Measurements from ENCODE around the gene MPDU1. TPM values are rescaled to one million over a fixed set of nuclear protein-coding genes. Genes with fewer than 3 reads are reported as not detected.

The MPDU1 gene
- polyA plus RNA-seq, 1 donor (not counting 4 experiments of a cell fraction or from before 2014, with no cell fraction given): 57.8 TPM

DNA sequence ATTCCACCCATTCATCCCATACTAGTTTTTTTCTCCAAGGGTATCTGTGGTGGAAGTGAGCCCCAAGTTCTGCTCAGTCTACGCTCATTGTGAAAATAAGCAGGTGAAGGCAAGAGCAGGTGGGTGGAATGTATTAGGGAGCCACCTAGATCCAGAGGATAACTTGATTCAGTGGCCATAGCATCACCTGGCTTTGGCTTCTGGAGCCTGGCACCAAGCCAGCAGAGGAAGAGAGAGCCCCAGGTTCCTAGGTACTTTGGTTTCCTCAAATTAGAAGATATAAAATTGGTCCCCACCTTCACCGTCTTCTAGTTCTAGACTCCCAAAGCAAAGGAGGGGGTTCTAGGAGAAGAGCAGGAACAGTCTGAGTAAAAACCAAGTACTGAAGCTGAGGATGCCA lies 27.0 kb downstream of the MPDU1 start:
- dilution Hi-C loops (cut with MboI; ENCODE audit: extremely low pct_ligation_motif_present, low sequenced_read_pairs): no loop called here
- FAIRE-seq: no peak

DNA sequence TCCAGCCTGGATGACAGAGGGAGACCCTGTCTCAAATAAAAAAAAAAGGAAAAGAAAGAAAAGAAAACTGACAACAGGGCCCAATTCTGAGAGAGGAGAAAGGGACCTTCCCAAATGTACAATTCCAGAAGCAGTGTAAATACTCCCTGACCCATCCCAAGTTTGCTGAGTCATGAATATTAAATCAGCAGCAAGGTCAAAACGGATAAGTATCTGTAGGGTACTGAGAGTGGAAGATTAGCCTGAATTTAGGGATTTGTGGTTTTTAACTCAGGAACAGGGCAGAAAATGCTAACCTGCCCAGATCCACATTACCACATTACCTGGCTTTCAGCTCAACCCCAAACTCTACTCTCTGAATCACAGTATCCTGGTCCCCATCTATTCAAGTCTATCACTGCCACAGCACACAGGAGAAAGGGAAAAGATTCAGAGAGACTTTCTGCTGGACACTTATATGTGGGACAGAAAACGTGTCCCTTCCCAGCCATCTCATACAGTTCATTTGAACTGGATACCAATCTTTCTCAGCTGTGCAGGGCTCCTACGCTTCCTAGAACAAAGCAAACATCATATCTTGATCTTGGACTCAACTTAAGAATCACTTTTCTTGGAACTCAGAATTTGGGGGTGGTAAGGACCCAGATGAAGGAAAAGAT lies 28.1 kb downstream of the MPDU1 start:
- no peak for FAIRE-seq
- no peaks in the 10 kb centered on the region for H3K9me3 ChIP-seq (ENCODE audit: control insufficient read depth, low read depth, low read length)
- H3K9ac ChIP-seq (ENCODE audit: control insufficient read depth, extremely low read depth, insufficient read depth, low read length): no peak overlapping the region
- no peak overlapping the region for H3K27ac ChIP-seq (ENCODE audit: control insufficient read depth, insufficient read depth, low read length)
- peaks cover 0 to 9% of the 10 kb centered on the region in 2 experiments for H3K36me3 ChIP-seq (ENCODE audit: control insufficient read depth in 2 of 2, extremely low read depth in 1 of 2, insufficient read depth in 2 of 2, low read length in 2 of 2)
- no peaks in the 10 kb centered on the region for H3K27me3 ChIP-seq (ENCODE audit: control insufficient read depth, extremely low read depth, insufficient read depth, low read length)
- H3K4me1 ChIP-seq (ENCODE audit: control insufficient read depth, extremely low read depth, insufficient read depth, low read length): peaks cover 20% of the 10 kb centered on the region
- H3K4me3 ChIP-seq (ENCODE audit: control insufficient read depth in 2 of 3, extremely low read depth in 1 of 3, insufficient read depth in 2 of 3, low read depth in 1 of 3, low read length in 3 of 3): peak overlapping the region in 2 of 3 experiments; percentile 2
- TF ChIP-seq, protein P1, sequence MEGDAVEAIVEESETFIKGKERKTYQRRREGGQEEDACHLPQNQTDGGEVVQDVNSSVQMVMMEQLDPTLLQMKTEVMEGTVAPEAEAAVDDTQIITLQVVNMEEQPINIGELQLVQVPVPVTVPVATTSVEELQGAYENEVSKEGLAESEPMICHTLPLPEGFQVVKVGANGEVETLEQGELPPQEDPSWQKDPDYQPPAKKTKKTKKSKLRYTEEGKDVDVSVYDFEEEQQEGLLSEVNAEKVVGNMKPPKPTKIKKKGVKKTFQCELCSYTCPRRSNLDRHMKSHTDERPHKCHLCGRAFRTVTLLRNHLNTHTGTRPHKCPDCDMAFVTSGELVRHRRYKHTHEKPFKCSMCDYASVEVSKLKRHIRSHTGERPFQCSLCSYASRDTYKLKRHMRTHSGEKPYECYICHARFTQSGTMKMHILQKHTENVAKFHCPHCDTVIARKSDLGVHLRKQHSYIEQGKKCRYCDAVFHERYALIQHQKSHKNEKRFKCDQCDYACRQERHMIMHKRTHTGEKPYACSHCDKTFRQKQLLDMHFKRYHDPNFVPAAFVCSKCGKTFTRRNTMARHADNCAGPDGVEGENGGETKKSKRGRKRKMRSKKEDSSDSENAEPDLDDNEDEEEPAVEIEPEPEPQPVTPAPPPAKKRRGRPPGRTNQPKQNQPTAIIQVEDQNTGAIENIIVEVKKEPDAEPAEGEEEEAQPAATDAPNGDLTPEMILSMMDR (optimal IDR thresholded peaks at IDR 0.05 in 1 of 3, IDR thresholded peaks at IDR 0.05 in 1 of 3, conservative IDR thresholded peaks at IDR 0.05 in 1 of 3; ENCODE audit: extremely low read depth in 1 of 3, insufficient read depth in 2 of 3, low read length in 3 of 3): no peak
- no peak for DNase-seq (ENCODE audit: low read depth, low spot score)
- H2AFZ ChIP-seq (ENCODE audit: control insufficient read depth, low read length): no peak overlapping the region
- peaks cover 3% of the 10 kb centered on the region for H4K20me1 ChIP-seq (ENCODE audit: control insufficient read depth, extremely low read depth, insufficient read depth, low read length)
- dilution Hi-C loops (cut with MboI; ENCODE audit: extremely low pct_ligation_motif_present, low sequenced_read_pairs): no loop called here
- H3K4me2 ChIP-seq (ENCODE audit: control insufficient read depth, extremely low read depth, insufficient read depth, low read depth, low read length): peak overlapping the region; percentile 4
- H3K79me2 ChIP-seq (ENCODE audit: control insufficient read depth, insufficient read depth, low read length): peaks cover 67% of the 10 kb centered on the region
- H3K9me1 ChIP-seq (ENCODE audit: control insufficient read depth, extremely low read depth, insufficient read depth, low read length): no peaks in the 10 kb centered on the region

More for the DNA sequence above, 27.0 kb downstream of the MPDU1 start:
- peaks cover 71% of the 10 kb centered on the region for H3K79me2 ChIP-seq (ENCODE audit: control insufficient read depth, insufficient read depth, low read length)
- no peak for DNase-seq (ENCODE audit: low read depth, low spot score)
- H2AFZ ChIP-seq (ENCODE audit: control insufficient read depth, low read length): no peak overlapping the region
- H3K4me2 ChIP-seq (ENCODE audit: control insufficient read depth, extremely low read depth, insufficient read depth, low read depth, low read length): no peak overlapping the region
- TF ChIP-seq EZH2 (IDR thresholded peaks at IDR 0.05; ENCODE audit: low read length): no peak
- TF ChIP-seq, protein P1 (optimal IDR thresholded peaks at IDR 0.05 in 1 of 3, IDR thresholded peaks at IDR 0.05 in 1 of 3, conservative IDR thresholded peaks at IDR 0.05 in 1 of 3; ENCODE audit: extremely low read depth in 1 of 3, insufficient read depth in 2 of 3, low read length in 3 of 3): no peak
- no peaks in the 10 kb centered on the region for H3K27me3 ChIP-seq (ENCODE audit: control insufficient read depth, extremely low read depth, insufficient read depth, low read length)
- H3K27ac ChIP-seq (ENCODE audit: control insufficient read depth, insufficient read depth, low read length): no peak overlapping the region
- no peak overlapping the region for H3K4me3 ChIP-seq (ENCODE audit: control insufficient read depth in 2 of 3, extremely low read depth in 1 of 3, insufficient read depth in 2 of 3, low read depth in 1 of 3, low read length in 3 of 3)
- H3K9ac ChIP-seq (ENCODE audit: control insufficient read depth, extremely low read depth, insufficient read depth, low read length): no peak overlapping the region
- no peaks in the 10 kb centered on the region for H3K9me3 ChIP-seq (ENCODE audit: control insufficient read depth, low read depth, low read length)
- H3K4me1 ChIP-seq (ENCODE audit: control insufficient read depth, extremely low read depth, insufficient read depth, low read length): peaks cover 20% of the 10 kb centered on the region
- H3K9me1 ChIP-seq (ENCODE audit: control insufficient read depth, extremely low read depth, insufficient read depth, low read length): no peaks in the 10 kb centered on the region
- H4K20me1 ChIP-seq (ENCODE audit: control insufficient read depth, extremely low read depth, insufficient read depth, low read length): peaks cover 3% of the 10 kb centered on the region
- peaks cover 0 to 11% of the 10 kb centered on the region in 2 experiments for H3K36me3 ChIP-seq (ENCODE audit: control insufficient read depth in 2 of 2, extremely low read depth in 1 of 2, insufficient read depth in 2 of 2, low read length in 2 of 2)

Measured in keratinocyte (primary cell).